Osteoblast (primary cell): ENCODE measurements around the gene HAUS3. TPM values are rescaled to one million over a fixed set of nuclear protein-coding genes. Genes with fewer than 3 reads are reported as not detected.

Experiments
- DNase-seq: peaks from one replicate; pipeline ENCODE4 v3.0.0; 2011; ENCODE audit warnings: low spot score, mixed read lengths; ENCODE audit not compliant: insufficient read length; ENCODE audit errors: missing footprints
- H2AFZ ChIP-seq: 2 replicates; pipeline ENCODE4 v1.6.0; 2011; ENCODE audit warnings: mild to moderate bottlenecking, low read length
- H3K27ac ChIP-seq: 2 replicates; pipeline ENCODE4 v1.5.1; 2011; ENCODE audit warnings: mild to moderate bottlenecking, low read depth, low read length, moderate library complexity
- H3K27me3 ChIP-seq: 2 replicates; pipeline ENCODE4 v1.6.0; 2012; ENCODE audit warnings: mild to moderate bottlenecking, control low read depth, inconsistent platforms, low read length, moderate library complexity; ENCODE audit not compliant: insufficient read depth
- H3K36me3 ChIP-seq: 2 replicates; pipeline ENCODE4 v1.5.1; 2011; ENCODE audit warnings: mild to moderate bottlenecking, low read length, control low read depth, moderate library complexity; ENCODE audit not compliant: insufficient read depth
- H3K4me1 ChIP-seq: 2 replicates; pipeline ENCODE4 v1.5.1; 2011; ENCODE audit warnings: mild to moderate bottlenecking, low read length, control low read depth, moderate library complexity; ENCODE audit not compliant: insufficient read depth
- H3K4me2 ChIP-seq: 2 replicates; pipeline ENCODE4 v1.6.0; 2011; ENCODE audit warnings: mild to moderate bottlenecking, low read length; ENCODE audit not compliant: insufficient read depth
- H3K4me3 ChIP-seq: fragments of 200-600 bp; sonication (generic); 3 replicates; pipeline ENCODE4 v1.5.1; 2012; ENCODE audit warnings: mild to moderate bottlenecking, low read length, inconsistent platforms; ENCODE audit not compliant: insufficient read depth
- H3K79me2 ChIP-seq: 2 replicates; pipeline ENCODE4 v1.6.0; 2012; ENCODE audit warnings: mild to moderate bottlenecking, low read length, control low read depth, inconsistent platforms; ENCODE audit not compliant: insufficient read depth
- H3K9me3 ChIP-seq: 2 replicates; pipeline ENCODE4 v1.5.1; 2011; ENCODE audit warnings: low read depth, low read length, control low read depth
- H4K20me1 ChIP-seq: 2 replicates; pipeline ENCODE4 v1.6.0; 2012; ENCODE audit warnings: mild to moderate bottlenecking, low read length, control low read depth; ENCODE audit not compliant: insufficient read depth
- CTCF ChIP-seq: IDR thresholded peaks from 2 replicates; pipeline ENCODE4 v1.5.1; 2011; ENCODE audit warnings: mild to moderate bottlenecking, low read depth, low read length, moderate library complexity; ENCODE audit errors: extremely low read depth
- total RNA-seq: library from RNA; depleted of rRNA; stranded (reverse); fragments of >200 nt; gene quantifications from 2 replicates; pipeline ENCODE4 v1.2.3, GENCODE V29; 2012

HAUS3 gene
- total RNA-seq, 1 donor, result 8.7 TPM

- TF ChIP-seq CTCF, result no peak
- H3K27ac ChIP-seq, result no peak overlapping the region
- no peaks in the 10 kb centered on the region for H4K20me1 ChIP-seq
- H3K27me3 ChIP-seq, result no peaks in the 10 kb centered on the region
- H3K79me2 ChIP-seq, result no peaks in the 10 kb centered on the region
- no peak overlapping the region for H3K4me3 ChIP-seq
- no peaks in the 10 kb centered on the region for H3K9me3 ChIP-seq
- no peak overlapping the region for H3K4me2 ChIP-seq
- H3K4me1 ChIP-seq, result peaks cover 7% of the 10 kb centered on the region
- no peak overlapping the region for H2AFZ ChIP-seq
- H3K36me3 ChIP-seq, result no peaks in the 10 kb centered on the region
- no peak for DNase-seq
Observed at GRCh38 chr4:2268357-2269205, 26.7 kb upstream of the HAUS3 start.

GRCh38 chr4:2267841-2268240 lies 25.9 kb upstream of the HAUS3 start:
- TF ChIP-seq CTCF, result no peak
- Histone ChIP-seq H3K4me3 (no peak overlapping the region), H3K4me2 (no peak overlapping the region), H3K36me3 (no peaks in the 10 kb centered on the region), H3K9me3 (no peaks in the 10 kb centered on the region), H3K4me1 (peaks cover 9% of the 10 kb centered on the region), H2AFZ (no peak overlapping the region), H3K27ac (no peak overlapping the region), H3K79me2 (no peaks in the 10 kb centered on the region), H4K20me1 (no peaks in the 10 kb centered on the region), H3K27me3 (no peaks in the 10 kb centered on the region)
- DNase-seq, result no peak

DNA sequence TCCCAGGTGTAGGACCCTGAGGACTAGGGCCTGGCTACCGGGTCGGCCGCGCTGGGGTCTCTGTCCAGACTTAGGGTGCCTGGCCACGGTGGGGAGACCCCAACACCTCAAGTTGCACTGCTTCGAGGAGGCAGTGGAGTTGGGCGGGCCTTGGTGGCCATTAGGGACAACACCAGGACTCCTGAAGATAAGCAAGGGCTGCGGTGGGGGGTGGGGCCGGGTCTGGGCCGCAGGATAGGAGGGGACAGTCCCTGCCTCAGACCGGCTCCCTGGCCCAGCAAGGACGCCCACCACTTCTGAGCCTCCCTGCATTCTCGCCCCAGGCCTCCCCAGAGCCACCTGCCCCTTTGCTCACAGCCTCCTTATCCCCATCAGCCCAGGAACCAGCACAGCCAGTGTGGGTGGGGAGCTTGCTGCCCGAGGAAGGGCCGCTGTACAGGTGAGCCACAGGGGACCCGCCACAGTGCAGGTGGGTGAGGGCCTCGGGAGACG lies 25.4 kb upstream of the HAUS3 start:
- Histone ChIP-seq H3K79me2 (no peaks in the 10 kb centered on the region), H3K36me3 (no peaks in the 10 kb centered on the region), H3K4me1 (peaks cover 13% of the 10 kb centered on the region), H2AFZ (no peak overlapping the region), H3K4me2 (no peak overlapping the region), H3K9me3 (no peaks in the 10 kb centered on the region), H4K20me1 (no peaks in the 10 kb centered on the region), H3K27me3 (no peaks in the 10 kb centered on the region), H3K27ac (no peak overlapping the region), H3K4me3 (no peak overlapping the region)
- no peak for DNase-seq
- no peak for TF ChIP-seq CTCF

GRCh38 chr4:2266821-2267220 lies 24.9 kb upstream of the HAUS3 start:
- Histone ChIP-seq H3K9me3 (no peaks in the 10 kb centered on the region), H3K4me2 (no peak overlapping the region), H3K27ac (no peak overlapping the region), H3K27me3 (no peaks in the 10 kb centered on the region), H4K20me1 (no peaks in the 10 kb centered on the region), H3K4me1 (peaks cover 13% of the 10 kb centered on the region), H3K36me3 (no peaks in the 10 kb centered on the region), H3K79me2 (no peaks in the 10 kb centered on the region), H2AFZ (no peak overlapping the region), H3K4me3 (no peak overlapping the region)
- no peak for DNase-seq
- no peak for TF ChIP-seq CTCF
